Keratinocyte (primary cell): ENCODE results near the gene MTR. TPM values are rescaled to one million over a fixed set of nuclear protein-coding genes. Genes with fewer than 3 reads are reported as not detected.

Source experiments
- DNase-seq: peaks from one replicate; pipeline ENCODE4 v3.0.0-alpha.2; 2011; ENCODE audit warnings: low read depth, missing footprints, low spot score
- FAIRE-seq: peaks from 2 replicates; lab custom pipeline; 2011; peaks lifted over from hg19 to GRCh38; lab: Jason Lieb, UNC
- H2AFZ ChIP-seq: 2 replicates; pipeline ENCODE4 v1.6.0; 2012; ENCODE audit warnings: low read length, control low read depth, inconsistent platforms; ENCODE audit not compliant: control insufficient read depth
- H3K27ac ChIP-seq: 2 replicates; pipeline ENCODE4 v1.5.1; 2011; ENCODE audit warnings: low read length; ENCODE audit not compliant: control insufficient read depth, insufficient read depth
- H3K27me3 ChIP-seq: 3 replicates; pipeline ENCODE4 v1.6.0; 2011; ENCODE audit warnings: low read length; ENCODE audit not compliant: control insufficient read depth, insufficient read depth; ENCODE audit errors: extremely low read depth
- H3K36me3 ChIP-seq, 2 experiments: 2 replicates in 1 of 2; 3 replicates in 1 of 2; pipeline ENCODE4 v1.5.1; 2011; ENCODE audit warnings: low read length in 2 of 2, mild to moderate bottlenecking in 1 of 2; ENCODE audit not compliant: control insufficient read depth in 2 of 2, insufficient read depth in 2 of 2; ENCODE audit errors: extremely low read depth in 1 of 2
- H3K4me1 ChIP-seq: 3 replicates; pipeline ENCODE4 v1.5.1; 2011; ENCODE audit warnings: low read length; ENCODE audit not compliant: control insufficient read depth, insufficient read depth; ENCODE audit errors: extremely low read depth
- H3K4me2 ChIP-seq: 3 replicates; pipeline ENCODE4 v1.6.0; 2011; ENCODE audit warnings: low read depth, low read length; ENCODE audit not compliant: control insufficient read depth, insufficient read depth; ENCODE audit errors: extremely low read depth
- H3K4me3 ChIP-seq, 3 experiments: fragments of 200-600 bp in 1 of 3; sonication (generic) in 1 of 3; 2 replicates in 2 of 3; 3 replicates in 1 of 3; pipeline ENCODE4 v1.5.1; 2011 to 2016; ENCODE audit warnings: low read length in 3 of 3, mild to moderate bottlenecking in 3 of 3, control low read depth in 2 of 3, inconsistent platforms in 1 of 3, low read depth in 1 of 3, mixed read lengths in 1 of 3, mixed run types in 1 of 3, moderate library complexity in 1 of 3; ENCODE audit not compliant: control insufficient read depth in 2 of 3, insufficient read depth in 2 of 3; ENCODE audit errors: extremely low read depth in 1 of 3
- H3K79me2 ChIP-seq: 2 replicates; pipeline ENCODE4 v1.6.0; 2012; ENCODE audit warnings: low read length; ENCODE audit not compliant: control insufficient read depth, insufficient read depth
- H3K9ac ChIP-seq: 3 replicates; pipeline ENCODE4 v1.6.0; 2011; ENCODE audit warnings: low read length; ENCODE audit not compliant: control insufficient read depth, insufficient read depth; ENCODE audit errors: extremely low read depth
- H3K9me1 ChIP-seq: 3 replicates; pipeline ENCODE4 v1.6.0; 2011; ENCODE audit warnings: low read length; ENCODE audit not compliant: control insufficient read depth, insufficient read depth; ENCODE audit errors: extremely low read depth
- H3K9me3 ChIP-seq: 2 replicates; pipeline ENCODE4 v1.5.1; 2012; ENCODE audit warnings: low read depth, low read length; ENCODE audit not compliant: control insufficient read depth
- H4K20me1 ChIP-seq: 3 replicates; pipeline ENCODE4 v1.6.0; 2011; ENCODE audit warnings: low read length; ENCODE audit not compliant: control insufficient read depth, insufficient read depth; ENCODE audit errors: extremely low read depth
- CTCF ChIP-seq, 3 experiments: IDR thresholded peaks in 1 of 3; conservative IDR thresholded peaks in 1 of 3; optimal IDR thresholded peaks in 1 of 3; 2 replicates in 2 of 3; 3 replicates in 1 of 3; pipeline versions ENCODE3 to v1.5.1; 2011; ENCODE audit warnings: low read length in 3 of 3, mild to moderate bottlenecking in 3 of 3, moderate library complexity in 2 of 3, control low read depth in 1 of 3, inconsistent platforms in 1 of 3; ENCODE audit not compliant: insufficient read depth in 2 of 3; ENCODE audit errors: extremely low read depth in 1 of 3
- EZH2 ChIP-seq: IDR thresholded peaks from one replicate; pipeline ENCODE4 v1.6.1; 2012; ENCODE audit warnings: inconsistent platforms, mild to moderate bottlenecking, low read length, moderate library complexity
- dilution Hi-C: fragments of 300-500 bp; cut with MboI; formaldehyde crosslinking; loops from one replicate; pipeline ENCODE4 v1.7.0; 2020; ENCODE audit warnings: low sequenced_read_pairs; ENCODE audit not compliant: extremely low pct_ligation_motif_present
- polyA plus RNA-seq, 5 experiments: library from polyadenylated mRNA; depleted of rRNA in 3 of 5; stranded (reverse) in 3 of 5; stranded (forward) in 1 of 5; unstranded in 1 of 5; fragments of >200 nt; gene quantifications; 1 replicate in 1 of 5; 2 replicates in 3 of 5; 3 replicates in 1 of 5; pipeline versions ENCODE4 v1.2.1 to v1.2.3, GENCODE V29; 2011 to 2012; ENCODE audit warnings: missing spikeins in 2 of 5, low read depth in 1 of 5, low replicate concordance in 1 of 5

Gene MTR
- polyA plus RNA-seq, 1 donor (not counting 4 experiments of a cell fraction or from before 2014, with no cell fraction given) = 14.3 TPM

- Histone ChIP-seq H3K4me2 (no peak overlapping the region), H3K36me3 (peaks cover 5 to 8% of the 10 kb centered on the region in 2 experiments), H3K9ac (no peak overlapping the region), H3K9me3 (no peaks in the 10 kb centered on the region), H3K27ac (no peak overlapping the region), H2AFZ (no peak overlapping the region), H3K4me3 (no peak overlapping the region), H3K4me1 (no peaks in the 10 kb centered on the region), H3K27me3 (no peaks in the 10 kb centered on the region), H4K20me1 (no peaks in the 10 kb centered on the region), H3K9me1 (no peaks in the 10 kb centered on the region), H3K79me2 (no peaks in the 10 kb centered on the region)
- TF ChIP-seq EZH2 = no peak
- TF ChIP-seq CTCF (optimal IDR thresholded peaks at IDR 0.05 in 1 of 3, IDR thresholded peaks at IDR 0.05 in 1 of 3, conservative IDR thresholded peaks at IDR 0.05 in 1 of 3; ENCODE audit: extremely low read depth in 1 of 3, insufficient read depth in 2 of 3, low read length in 3 of 3) = no peak
- FAIRE-seq (no peak), DNase-seq (no peak)
- dilution Hi-C loops = no loop called here
These were observed 20.8 kb downstream of the MTR start for GRCh38 chr1:236815941-236816340.

DNA sequence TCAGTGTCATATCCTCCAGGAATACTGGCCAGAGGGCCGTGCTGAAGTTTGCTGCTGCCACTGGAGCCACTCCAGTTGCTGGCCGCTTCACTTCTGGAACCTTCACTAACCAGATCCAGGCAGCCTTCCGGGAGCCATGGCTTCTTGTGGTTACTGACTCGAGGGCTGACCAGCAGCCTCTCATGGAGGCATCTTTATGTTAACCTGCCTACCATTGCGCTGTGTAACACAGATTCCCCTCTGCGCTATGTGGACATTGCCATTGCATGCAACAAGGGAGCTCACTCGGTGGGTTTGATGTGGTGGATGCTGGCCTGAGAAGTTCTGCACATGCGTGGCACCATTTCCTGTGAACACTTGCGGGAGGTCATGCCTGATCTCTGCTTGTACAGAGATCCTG lies 24.8 kb downstream of the MTR start:
- Histone ChIP-seq H3K79me2 (no peaks in the 10 kb centered on the region), H3K9ac (no peak overlapping the region), H3K4me1 (no peaks in the 10 kb centered on the region), H3K9me1 (no peaks in the 10 kb centered on the region), H3K4me2 (no peak overlapping the region), H3K36me3 (peaks cover 0 to 9% of the 10 kb centered on the region in 2 experiments), H4K20me1 (no peaks in the 10 kb centered on the region), H3K27ac (no peak overlapping the region), H2AFZ (no peak overlapping the region), H3K4me3 (no peak overlapping the region), H3K9me3 (no peaks in the 10 kb centered on the region), H3K27me3 (no peaks in the 10 kb centered on the region)
- TF ChIP-seq CTCF (optimal IDR thresholded peaks at IDR 0.05 in 1 of 3, IDR thresholded peaks at IDR 0.05 in 1 of 3, conservative IDR thresholded peaks at IDR 0.05 in 1 of 3; ENCODE audit: extremely low read depth in 1 of 3, insufficient read depth in 2 of 3, low read length in 3 of 3) (no peak), EZH2 (no peak)
- FAIRE-seq = no peak
- dilution Hi-C loops = no loop called here
- DNase-seq = no peak
